Left lung (tissue), 10 donors: ENCODE measurements around the gene PCDHB11. TPM values are rescaled to one million over a fixed set of nuclear protein-coding genes. Genes with fewer than 3 reads are reported as not detected.
"Not testable (repeated sequence)": the region's sequence is repeated elsewhere in the genome, so short reads cannot be mapped to it uniquely, and the experiment has no call there.

Experiments used
- ATAC-seq: fragments of 200-7000 bp; cut with Tn5 transposase; one replicate; pipeline ENCODE4 v1.9.1; 2020; ENCODE audit warnings: moderate library complexity
- DNase-seq, 4 donors: peaks; one replicate each; pipeline ENCODE4 v3.0.0-alpha.2; 2013 to 2020
- H3K27ac ChIP-seq, 2 donors: fragments of 200-600 bp; sonication (generic) in 1 of 2; one replicate each; pipeline versions ENCODE4 v1.5.0 to v1.8.0; 2020 to 2021
- H3K27me3 ChIP-seq, 2 donors: fragments of 200-600 bp; sonication (generic) in 1 of 2; one replicate each; pipeline versions ENCODE4 v1.5.0 to v1.8.0; 2020 to 2021
- H3K36me3 ChIP-seq, 2 donors: fragments of 200-600 bp; sonication (generic) in 1 of 2; one replicate each; pipeline versions ENCODE4 v1.5.0 to v1.8.0; 2020 to 2021
- H3K4me1 ChIP-seq, 2 donors: fragments of 200-600 bp; one replicate each; pipeline ENCODE4 v1.8.0; 2021
- H3K4me3 ChIP-seq, 2 donors: fragments of 200-600 bp; sonication (generic) in 1 of 2; one replicate each; pipeline versions ENCODE4 v1.5.0 to v1.8.0; 2020 to 2021; ENCODE audit warnings: mild to moderate bottlenecking in 1 of 2
- H3K9me3 ChIP-seq, 2 donors: fragments of 200-600 bp; sonication (generic) in 1 of 2; one replicate each; pipeline versions ENCODE4 v1.5.0 to v1.8.0; 2020 to 2021
- CTCF ChIP-seq, 2 donors: fragments of 200-600 bp; sonication (generic) in 1 of 2; IDR thresholded peaks; one replicate each; pipeline versions ENCODE4 v1.5.0 to v1.8.0; 2021; ENCODE audit warnings: antibody characterized with exemption in 2 of 2
- intact Hi-C, 2 donors: fragments of 100-400 bp; cut with DNase I; formaldehyde crosslinking; loops; one replicate each; pipeline versions ENCODE4 v1.11.2 to v1.14.2; 2022
- polyA plus RNA-seq, 6 donors: library from polyadenylated mRNA; unstranded; fragments of 120-200 nt; gene quantifications; one replicate each; pipeline ENCODE4 v1.2.1, GENCODE V29; 2013; ENCODE audit not compliant: insufficient read length in 6 of 6
- total RNA-seq, 2 donors: library from RNA; stranded (reverse); fragmentation: NEBNext Ultra II Directional; extraction: Animal tissue kit (Norgen Biotek cat#: 25700); gene quantifications; one replicate each; pipeline ENCODE4 v1.2.1, GENCODE V29; 2021
- donor health status: DM: no; HTN: yes; CAD: no.
- donor health status: DM: no; HTN: no; CAD: no.

PCDHB11 gene
- total and polyA plus RNA-seq, 8 donors = 2.4 to 3.8 (median 3.4) TPM

- peaks cover 3 to 38% of the 10 kb centered on the region in 2 donors for H3K27me3 ChIP-seq
- peak in 1 of 4 donors; percentile 29 for DNase-seq
- H3K9me3 ChIP-seq = peaks cover 0 to 72% of the 10 kb centered on the region in 2 donors
- H3K4me3 ChIP-seq = no peak within 1 kb of the TSS
- H3K4me1 ChIP-seq = no peaks in the 10 kb centered on the region
- H3K36me3 ChIP-seq = no peaks in the 10 kb centered on the region
- no peak within 1 kb of the TSS for H3K27ac ChIP-seq
- ATAC-seq = no peak
- intact Hi-C loops = no loop called here
- peak in 1 of 2 donors; percentile 13 for TF ChIP-seq CTCF (IDR thresholded peaks at IDR 0.05)
Measured at GRCh38 chr5:141192110-141192725, 7.2 kb upstream of the PCDHB11 start, which contains the start of gene PCDHB10. Gene PCDHB10 (plus strand): TSS chr5:141192353. CDS start chr5:141192553, 200 bp downstream.

GRCh38 chr5:141194332-141194731 is 5.1 kb upstream of the PCDHB11 start:
- intact Hi-C loops, H3K4me3 ChIP-seq: not testable (repeated sequence)
- H3K9me3 ChIP-seq = peaks cover 5 to 86% of the 10 kb centered on the region in 2 donors

GRCh38 chr5:141196363-141196762 is 3.1 kb upstream of the PCDHB11 start:
- no peak for DNase-seq
- Histone ChIP-seq H3K27ac (no peak overlapping the region), H3K27me3 (peaks cover 0 to 36% of the 10 kb centered on the region in 2 donors), H3K4me1 (no peaks in the 10 kb centered on the region), H3K4me3 (no peak overlapping the region), H3K9me3 (peaks cover 5 to 84% of the 10 kb centered on the region in 2 donors), H3K36me3 (no peaks in the 10 kb centered on the region)
- TF ChIP-seq CTCF (IDR thresholded peaks at IDR 0.05) = no peak
- ATAC-seq = no peak
- intact Hi-C loops = no loop called here

More at GRCh38 chr5:141194332-141194731, 5.1 kb upstream of the PCDHB11 start:
- H3K27me3 ChIP-seq = peaks cover 3 to 29% of the 10 kb centered on the region in 2 donors
- not testable (repeated sequence) for H3K4me1 ChIP-seq, ATAC-seq, H3K27ac ChIP-seq, H3K36me3 ChIP-seq, DNase-seq

GRCh38 chr5:141201126-141201525 is 1.7 kb downstream of the PCDHB11 start:
- intact Hi-C loops = not testable (repeated sequence)

GRCh38 chr5:141201646-141202045 is 2.2 kb downstream of the PCDHB11 start:
- H3K4me1 ChIP-seq, ATAC-seq, intact Hi-C loops, H3K36me3 ChIP-seq, H3K27ac ChIP-seq, H3K4me3 ChIP-seq: not testable (repeated sequence)
- peak in 1 of 4 donors; percentile 59 for DNase-seq
- Histone ChIP-seq H3K9me3 (peaks cover 5 to 78% of the 10 kb centered on the region in 2 donors), H3K27me3 (peaks cover 0 to 32% of the 10 kb centered on the region in 2 donors)

More at GRCh38 chr5:141201126-141201525, 1.7 kb downstream of the PCDHB11 start:
- not testable (repeated sequence) for H3K27ac ChIP-seq, H3K36me3 ChIP-seq, ATAC-seq, H3K4me1 ChIP-seq, H3K4me3 ChIP-seq, DNase-seq
- H3K9me3 ChIP-seq = peaks cover 5 to 83% of the 10 kb centered on the region in 2 donors
- peaks cover 0 to 32% of the 10 kb centered on the region in 2 donors for H3K27me3 ChIP-seq

- DNase-seq = peak in 1 of 4 donors; percentile 17
- intact Hi-C loops = no loop called here
- no peaks in the 10 kb centered on the region for H3K4me1 ChIP-seq
- H3K27ac ChIP-seq = no peak within 1 kb of the TSS
- ATAC-seq = no peak
- H3K9me3 ChIP-seq = peaks cover 0 to 70% of the 10 kb centered on the region in 2 donors
- no peak for TF ChIP-seq CTCF (IDR thresholded peaks at IDR 0.05)
- H3K36me3 ChIP-seq = no peaks in the 10 kb centered on the region
- peaks cover 0 to 42% of the 10 kb centered on the region in 2 donors for H3K27me3 ChIP-seq
- no peak within 1 kb of the TSS for H3K4me3 ChIP-seq
Measured at GRCh38 chr5:141208478-141208877, 9.1 kb downstream of the PCDHB11 start, which contains the start of gene PCDHB12. Gene PCDHB12 (plus strand): TSS chr5:141208719. CDS start chr5:141208908, 189 bp downstream.

- H3K27me3 ChIP-seq = peaks cover 0 to 46% of the 10 kb centered on the region in 2 donors
- H3K27ac ChIP-seq, intact Hi-C loops, H3K4me3 ChIP-seq, H3K4me1 ChIP-seq, DNase-seq, H3K36me3 ChIP-seq, ATAC-seq: not testable (repeated sequence)
- peaks cover 0 to 62% of the 10 kb centered on the region in 2 donors for H3K9me3 ChIP-seq
Measured at GRCh38 chr5:141210281-141210680, 10.9 kb downstream of the PCDHB11 start.

- ATAC-seq, H3K4me3 ChIP-seq, H3K27ac ChIP-seq, H3K4me1 ChIP-seq, DNase-seq, H3K36me3 ChIP-seq, intact Hi-C loops: not testable (repeated sequence)
- peaks cover 0 to 65% of the 10 kb centered on the region in 2 donors for H3K9me3 ChIP-seq
- H3K27me3 ChIP-seq = peaks cover 0 to 46% of the 10 kb centered on the region in 2 donors
Measured at GRCh38 chr5:141210849-141211248, 11.4 kb downstream of the PCDHB11 start.

- peaks cover 0 to 69% of the 10 kb centered on the region in 2 donors for H3K9me3 ChIP-seq
- H3K4me3 ChIP-seq, intact Hi-C loops, H3K4me1 ChIP-seq, H3K36me3 ChIP-seq, H3K27ac ChIP-seq: not testable (repeated sequence)
- peaks cover 0 to 44% of the 10 kb centered on the region in 2 donors for H3K27me3 ChIP-seq
- peak in 1 of 4 donors; percentile 33 for DNase-seq
- peak; percentile 57 for ATAC-seq
Measured at GRCh38 chr5:141213656-141214339, 14.4 kb downstream of the PCDHB11 start, which contains the start of gene PCDHB13. Gene PCDHB13 (plus strand): TSS chr5:141213919. CDS start chr5:141214124, 205 bp downstream.
